Activated T-cell treated with anti-CD3 and anti-CD28 coated beads for 48 hours (primary cell): Measurements from ENCODE around the gene GOLPH3L.
"Not testable (repeated sequence)": the region's sequence is repeated elsewhere in the genome, so short reads cannot be mapped to it uniquely, and the experiment has no call there.

ENCODE experiments used
- DNase-seq: peaks from one replicate; pipeline ENCODE4 v3.0.0-alpha.2; 2020; ENCODE audit warnings: low read depth

Gene GOLPH3L

GRCh38 chr1:150615346-150616201, 81.4 kb downstream of the GOLPH3L start:
- DNase-seq, result no peak

GRCh38 chr1:150613061-150613920, 83.7 kb downstream of the GOLPH3L start:
- no peak for DNase-seq

- no peak for DNase-seq
Observed at GRCh38 chr1:150612014-150612345, 85.0 kb downstream of the GOLPH3L start.

- no peak for DNase-seq
Observed at GRCh38 chr1:150610576-150610975, 86.4 kb downstream of the GOLPH3L start.

- no peak for DNase-seq
Observed at GRCh38 chr1:150609732-150610131, 87.2 kb downstream of the GOLPH3L start.

- no peak for DNase-seq
Observed at GRCh38 chr1:150606463-150607142, 90.4 kb downstream of the GOLPH3L start.

- not testable (repeated sequence) for DNase-seq
Observed at GRCh38 chr1:150605451-150605731, 91.6 kb downstream of the GOLPH3L start.

GRCh38 chr1:150604226-150604588, 92.7 kb downstream of the GOLPH3L start:
- DNase-seq, result no peak

GRCh38 chr1:150603711-150604110, 93.2 kb downstream of the GOLPH3L start:
- no peak for DNase-seq

GRCh38 chr1:150602372-150602771, 94.6 kb downstream of the GOLPH3L start:
- not testable (repeated sequence) for DNase-seq

- DNase-seq, result no peak
Observed at GRCh38 chr1:150601540-150601939, 95.4 kb downstream of the GOLPH3L start.

GRCh38 chr1:150598346-150598745, 98.6 kb downstream of the GOLPH3L start:
- not testable (repeated sequence) for DNase-seq

- no peak for DNase-seq
Observed at GRCh38 chr1:150596976-150597375, 100.0 kb downstream of the GOLPH3L start.
